Activated T-cell treated with anti-CD3 and anti-CD28 coated beads for 4 hours (primary cell): Measurements from ENCODE around the gene MAPRE3.

Source experiments
- DNase-seq: peaks from one replicate; pipeline ENCODE4 v3.0.0-alpha.2; 2020

Gene MAPRE3

GRCh38 chr2:26988058-26988860 lies 17.8 kb downstream of the MAPRE3 start:
- no peak for DNase-seq

GRCh38 chr2:26989156-26989555 lies 18.7 kb downstream of the MAPRE3 start:
- DNase-seq, result no peak

DNA sequence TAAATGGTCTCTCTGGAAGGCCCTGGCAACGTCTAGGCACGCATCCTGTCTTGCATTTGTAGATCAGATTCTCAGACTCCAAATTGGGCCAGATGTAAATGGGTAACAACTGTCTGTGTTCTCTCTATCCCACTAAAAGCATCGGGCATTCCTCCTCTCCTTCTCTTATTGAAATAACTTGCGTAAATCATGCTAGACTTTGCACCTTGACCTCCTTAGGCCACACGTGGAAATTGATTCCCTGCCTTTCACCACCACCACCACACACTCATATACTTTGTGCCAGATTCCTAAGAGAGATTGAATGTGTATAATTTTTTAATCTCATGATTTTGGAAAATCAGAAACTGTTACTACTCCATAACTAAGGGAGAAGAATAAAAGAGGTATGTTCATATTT lies 21.3 kb downstream of the MAPRE3 start:
- DNase-seq, result no peak

GRCh38 chr2:26993768-26994167 lies 23.3 kb downstream of the MAPRE3 start:
- no peak for DNase-seq

DNA sequence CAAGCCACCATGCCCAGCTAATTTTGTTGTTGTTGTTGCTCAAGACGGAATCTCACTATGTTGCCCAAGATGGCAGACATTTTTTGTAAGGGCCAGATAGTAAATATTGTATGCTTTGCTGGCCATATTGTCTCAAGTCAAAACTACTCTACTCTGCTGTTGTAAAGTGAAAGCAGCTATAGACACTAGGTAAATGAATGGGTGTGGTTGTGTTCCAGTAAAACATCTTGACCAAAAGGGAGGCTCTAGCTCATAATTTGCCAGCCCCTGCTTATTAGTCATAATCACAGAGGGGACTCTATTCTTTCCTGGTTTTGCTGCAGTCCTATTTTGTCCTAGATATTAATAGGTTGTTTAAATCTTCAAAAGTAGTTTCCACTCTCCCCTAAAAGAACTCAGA lies 24.5 kb downstream of the MAPRE3 start:
- DNase-seq, result no peak

GRCh38 chr2:26997394-26997793 lies 27.0 kb downstream of the MAPRE3 start:
- no peak for DNase-seq

GRCh38 chr2:26998323-26998722 lies 27.9 kb downstream of the MAPRE3 start:
- no peak for DNase-seq

DNA sequence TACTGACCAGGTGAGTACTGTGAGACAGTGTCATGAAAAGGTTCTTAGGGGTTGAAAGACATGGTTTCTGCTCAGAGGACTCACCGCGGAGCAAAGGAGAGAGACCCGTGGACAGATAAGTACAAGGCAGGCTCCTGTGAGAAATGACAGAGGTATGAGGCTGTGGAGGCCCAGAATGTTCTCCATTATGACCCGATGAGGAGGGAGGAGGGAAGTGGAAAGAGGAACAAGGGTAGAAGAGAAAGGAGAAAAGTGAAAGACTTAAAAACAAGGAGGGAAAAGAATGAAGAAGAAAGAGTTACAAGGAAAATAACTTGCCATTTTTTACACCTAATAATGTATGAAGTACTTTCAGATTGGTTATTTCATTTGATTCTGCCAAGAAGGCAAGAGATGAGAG lies 29.8 kb downstream of the MAPRE3 start:
- DNase-seq, result no peak

DNA sequence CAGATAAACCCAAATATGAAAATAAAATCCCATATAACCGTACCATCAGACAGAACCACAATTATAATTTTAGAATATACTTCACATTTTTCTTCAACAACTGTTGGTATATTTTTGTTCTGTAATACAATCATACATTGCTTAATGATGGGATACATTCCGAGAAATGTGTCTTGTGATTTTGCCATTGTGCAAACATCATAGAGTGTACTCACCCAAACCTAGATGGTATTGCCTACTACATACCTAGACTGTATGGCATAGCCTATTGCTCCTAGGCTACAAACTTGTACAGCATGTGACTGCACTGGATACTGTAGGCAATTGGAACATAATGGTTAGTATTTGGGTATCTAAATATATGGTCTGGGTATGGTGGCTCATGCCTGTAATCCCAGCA lies 30.6 kb downstream of the MAPRE3 start:
- DNase-seq, result no peak

GRCh38 chr2:27001950-27002349 lies 31.5 kb downstream of the MAPRE3 start:
- DNase-seq, result no peak

- no peak for DNase-seq
These were observed 32.6 kb downstream of the MAPRE3 start for GRCh38 chr2:27003007-27003406.

DNA sequence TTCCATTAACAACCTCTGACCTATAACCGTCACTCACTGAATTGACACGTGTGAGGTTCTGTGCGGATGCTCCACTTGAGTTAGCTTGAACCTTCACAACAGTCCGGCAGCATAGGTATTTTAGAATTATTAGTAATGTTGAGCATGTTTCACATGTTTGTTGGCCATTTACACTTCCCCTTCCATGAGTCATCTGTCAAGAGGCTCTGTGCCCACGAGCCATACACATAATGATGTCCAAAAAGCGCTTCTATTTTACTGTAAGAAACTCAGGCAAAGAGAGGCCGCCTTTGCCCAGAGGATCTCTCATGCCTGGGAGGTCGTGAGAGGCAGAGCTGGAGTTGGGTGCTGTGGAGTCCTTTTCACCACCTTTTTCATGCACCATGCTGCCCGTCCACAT lies 33.4 kb downstream of the MAPRE3 start:
- no peak for DNase-seq

GRCh38 chr2:27006602-27007415 lies 36.4 kb downstream of the MAPRE3 start:
- DNase-seq, result no peak

- no peak for DNase-seq
These were observed 37.3 kb downstream of the MAPRE3 start for GRCh38 chr2:27007416-27008374.

- no peak for DNase-seq
These were observed 38.2 kb downstream of the MAPRE3 start for GRCh38 chr2:27008678-27009077.

DNA sequence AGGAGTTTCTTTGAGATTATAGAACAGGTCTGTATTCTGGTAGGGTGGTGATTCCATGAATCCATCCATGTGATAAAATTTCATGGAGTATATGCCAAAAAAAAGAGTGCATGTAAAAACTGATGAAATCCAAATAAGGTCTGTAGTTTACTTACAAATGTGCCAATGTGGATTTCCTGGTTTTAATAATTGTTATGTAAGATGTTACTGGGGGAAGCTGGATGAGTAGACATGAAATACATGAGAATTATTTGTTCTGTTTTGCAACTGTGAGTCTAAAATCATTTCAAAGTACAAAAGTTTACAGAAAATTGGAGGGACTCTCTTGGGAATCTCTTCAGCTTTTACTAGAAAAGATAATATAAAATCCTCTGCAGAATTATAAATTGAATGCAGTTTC lies 38.6 kb downstream of the MAPRE3 start:
- DNase-seq, result no peak

- DNase-seq, result no peak
These were observed 39.3 kb downstream of the MAPRE3 start for GRCh38 chr2:27009716-27010115.

GRCh38 chr2:27010139-27010538 lies 39.7 kb downstream of the MAPRE3 start:
- DNase-seq, result no peak

GRCh38 chr2:27013738-27014137 lies 43.3 kb downstream of the MAPRE3 start:
- no peak for DNase-seq

DNA sequence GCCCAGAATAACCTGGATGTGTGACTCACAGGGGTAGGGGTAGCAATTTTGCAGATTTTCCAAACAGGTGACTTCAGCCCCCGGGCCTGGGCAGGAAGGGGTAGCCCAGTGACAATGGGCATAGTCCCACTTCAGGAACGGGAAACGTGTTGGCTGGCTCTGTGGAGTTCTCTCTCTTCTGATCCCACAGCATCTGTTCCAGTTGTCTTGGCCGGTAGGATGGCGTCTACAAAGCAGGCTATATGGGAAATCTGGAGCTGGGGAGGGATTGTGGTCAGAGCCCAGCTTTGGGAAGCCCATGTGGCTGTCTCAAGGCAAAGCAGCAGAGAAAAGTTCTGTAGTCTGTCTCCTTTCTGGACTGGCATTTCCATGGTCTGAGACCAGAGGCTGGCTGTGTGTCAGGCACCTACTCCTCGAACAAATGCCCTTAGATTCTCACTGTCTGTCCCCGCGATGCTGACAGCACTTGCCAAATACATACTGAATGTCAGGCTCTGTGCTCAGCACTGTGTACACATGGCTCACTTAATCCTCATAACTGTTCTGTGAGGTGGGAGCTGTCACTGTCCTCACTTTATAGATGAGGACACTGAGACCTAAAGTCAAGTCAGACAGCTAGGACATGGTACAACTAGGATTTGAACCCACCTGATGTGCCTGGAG lies 44.5 kb downstream of the MAPRE3 start:
- DNase-seq, result no peak

GRCh38 chr2:27016801-27017325 lies 46.4 kb downstream of the MAPRE3 start:
- DNase-seq, result peak; percentile 36

DNA sequence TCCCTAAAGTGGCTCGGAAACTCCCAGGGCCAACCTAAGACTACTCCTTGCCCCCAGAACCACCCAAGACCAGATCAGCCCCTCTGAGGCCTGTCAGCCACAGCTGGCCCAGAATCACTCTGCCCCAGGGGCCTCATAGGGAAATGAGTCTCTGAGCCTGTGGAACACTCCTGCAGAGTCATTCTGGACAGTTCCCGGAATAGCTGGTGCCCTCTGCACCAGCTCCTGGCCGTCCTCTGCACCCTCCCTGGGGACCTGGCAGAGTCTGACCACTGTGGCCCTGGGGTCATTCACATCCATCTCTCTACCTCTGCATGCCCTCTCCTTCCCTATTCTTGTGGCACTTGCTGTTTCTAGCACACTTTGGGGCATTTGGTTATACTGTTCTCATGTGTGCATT lies 47.7 kb downstream of the MAPRE3 start:
- DNase-seq, result no peak
